Stomach (tissue), 9 donors: ENCODE results near the gene MLANA. TPM values are rescaled to one million over a fixed set of nuclear protein-coding genes. Genes with fewer than 3 reads are reported as not detected.

Source experiments
- DNase-seq, 2 donors: peaks; one replicate each; pipeline versions ENCODE4 v3.0.0 to v3.0.0-alpha.2; 2013 to 2019
- H3K27ac ChIP-seq, 5 donors: fragments of 200-600 bp in 4 of 5; sonication (generic) in 4 of 5; one replicate each; pipeline ENCODE4 v1.5.1; 2013 to 2019; ENCODE audit warnings: mild to moderate bottlenecking in 1 of 5, moderate library complexity in 1 of 5
- H3K27me3 ChIP-seq, 3 donors: fragments of 200-600 bp; sonication (generic); one replicate each; pipeline ENCODE4 v1.5.1; 2017 to 2019; ENCODE audit warnings: mixed run types in 1 of 3
- H3K36me3 ChIP-seq, 4 donors: fragments of 200-600 bp; sonication (generic); 1 replicate in 3 of 4; 2 replicates in 1 of 4; pipeline ENCODE4 v1.5.1; 2016 to 2019
- H3K4me1 ChIP-seq, 4 donors: fragments of 200-600 bp; sonication (generic); one replicate each; pipeline ENCODE4 v1.5.1; 2016 to 2019
- H3K4me3 ChIP-seq, 4 donors: fragments of 200-600 bp; sonication (generic) in 3 of 4; one replicate each; pipeline ENCODE4 v1.5.1; 2016 to 2019; ENCODE audit warnings: mild to moderate bottlenecking in 1 of 4
- H3K9me3 ChIP-seq, 4 donors: fragments of 200-600 bp; sonication (generic); one replicate each; pipeline ENCODE4 v1.5.1; 2016 to 2019
- EP300 ChIP-seq: sonication (generic); formaldehyde crosslinking; IDR thresholded peaks from one replicate; pipeline ENCODE4 v1.6.1; 2017; ENCODE audit warnings: antibody characterized with exemption
- POLR2A ChIP-seq, 4 donors: fragments of 450-650 bp; IDR thresholded peaks; one replicate each; pipeline ENCODE4 v1.6.1; 2016; ENCODE audit warnings: antibody characterized with exemption in 4 of 4, control low read depth in 2 of 4, mild to moderate bottlenecking in 1 of 4, moderate library complexity in 1 of 4
- POLR2AphosphoS5 ChIP-seq, 3 donors: sonication (generic); formaldehyde crosslinking; IDR thresholded peaks; one replicate each; pipeline ENCODE4 v1.6.1; 2016; ENCODE audit warnings: antibody characterized with exemption in 3 of 3
- WGBS, 5 donors: extraction: QIAGEN DNeasy Blood & Tissue Kit in 3 of 5; methylation state at CpG; one replicate each; pipeline versions ENCODE4 v1.1.5 to v1.1.7; 2013 to 2018; 5-methylcytosine and 5-hydroxymethylcytosine counted together
- intact Hi-C: fragments of 100-400 bp; cut with DNase I; formaldehyde crosslinking; loops from one replicate; pipeline ENCODE4 v1.15.1; 2023; ENCODE audit warnings: low total_unique reads
- polyA plus RNA-seq, 3 donors: library from polyadenylated mRNA; stranded (reverse); fragments of 200-250 nt; gene quantifications; one replicate each; pipeline ENCODE4 v1.2.3, GENCODE V29; 2013
- total RNA-seq, 5 donors: library from RNA; depleted of rRNA; stranded (reverse); fragments of >200 nt; gene quantifications; one replicate each; pipeline versions ENCODE4 v1.1.0 to v1.2.3, GENCODE V29; 2014 to 2016
- TF ChIP-seq, protein P1 (sequence below), 7 experiments: fragments of 450-650 bp in 4 of 7; fragments of 200-600 bp in 3 of 7; sonication (generic) in 3 of 7; IDR thresholded peaks; one replicate each; pipeline ENCODE4 v1.5.1; 2016 to 2019; ENCODE audit warnings: antibody characterized with exemption in 7 of 7, control low read depth in 2 of 7, mild to moderate bottlenecking in 1 of 7
- donor health status: healthy with polysubstance abuse.
- donor health status: Bipolar disorder and iron deficiency.
- donor health status: healthy.

MLANA gene
- total and polyA plus RNA-seq, 8 donors, result not detected

DNA sequence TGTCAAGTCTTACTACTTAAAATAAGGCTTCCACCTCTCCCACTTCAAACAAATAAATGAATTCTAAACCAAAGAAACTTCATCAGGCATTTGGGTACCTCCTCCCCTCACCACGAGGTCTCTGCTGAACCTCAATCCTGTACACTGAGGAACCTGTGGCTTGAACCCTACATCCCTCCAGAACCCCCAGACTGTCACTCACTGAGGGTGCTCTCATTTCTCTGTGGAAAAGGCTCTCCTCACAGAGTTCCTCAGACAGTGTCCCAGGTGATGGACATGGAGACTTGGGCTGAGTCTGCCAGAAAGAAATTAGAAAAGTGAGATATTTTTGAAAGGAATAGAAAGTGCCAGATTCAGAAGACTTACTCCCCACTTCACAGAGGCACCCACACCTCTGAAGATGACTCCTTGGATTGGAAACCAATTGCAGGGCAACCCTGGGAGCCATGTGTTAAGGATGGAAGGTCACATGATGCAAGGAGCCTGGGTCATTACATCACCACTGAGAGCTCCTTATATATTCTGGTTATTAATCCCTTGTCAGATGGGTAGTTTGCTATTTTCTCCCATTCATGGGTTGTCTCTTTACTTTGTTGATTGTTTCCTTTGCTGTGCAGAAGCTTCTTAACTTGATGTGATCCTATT is 19.8 kb downstream of the MLANA start:
- Histone ChIP-seq H3K4me1 (no peaks in the 10 kb centered on the region), H3K27me3 (no peaks in the 10 kb centered on the region), H3K27ac (no peak overlapping the region), H3K36me3 (peaks cover 0 to 55% (median 34%) of the 10 kb centered on the region in 4 donors), H3K9me3 (no peaks in the 10 kb centered on the region), H3K4me3 (no peak overlapping the region)
- no peak for DNase-seq
- 76 to 90% (median 82%) methylated on average over 1 of the region's 1 CpG for WGBS, 5 donors
- no peak for TF ChIP-seq EP300
- no peak for TF ChIP-seq POLR2A (IDR thresholded peaks at IDR 0.05)
- TF ChIP-seq POLR2AphosphoS5 (IDR thresholded peaks at IDR 0.05), result no peak
- TF ChIP-seq, protein P1, sequence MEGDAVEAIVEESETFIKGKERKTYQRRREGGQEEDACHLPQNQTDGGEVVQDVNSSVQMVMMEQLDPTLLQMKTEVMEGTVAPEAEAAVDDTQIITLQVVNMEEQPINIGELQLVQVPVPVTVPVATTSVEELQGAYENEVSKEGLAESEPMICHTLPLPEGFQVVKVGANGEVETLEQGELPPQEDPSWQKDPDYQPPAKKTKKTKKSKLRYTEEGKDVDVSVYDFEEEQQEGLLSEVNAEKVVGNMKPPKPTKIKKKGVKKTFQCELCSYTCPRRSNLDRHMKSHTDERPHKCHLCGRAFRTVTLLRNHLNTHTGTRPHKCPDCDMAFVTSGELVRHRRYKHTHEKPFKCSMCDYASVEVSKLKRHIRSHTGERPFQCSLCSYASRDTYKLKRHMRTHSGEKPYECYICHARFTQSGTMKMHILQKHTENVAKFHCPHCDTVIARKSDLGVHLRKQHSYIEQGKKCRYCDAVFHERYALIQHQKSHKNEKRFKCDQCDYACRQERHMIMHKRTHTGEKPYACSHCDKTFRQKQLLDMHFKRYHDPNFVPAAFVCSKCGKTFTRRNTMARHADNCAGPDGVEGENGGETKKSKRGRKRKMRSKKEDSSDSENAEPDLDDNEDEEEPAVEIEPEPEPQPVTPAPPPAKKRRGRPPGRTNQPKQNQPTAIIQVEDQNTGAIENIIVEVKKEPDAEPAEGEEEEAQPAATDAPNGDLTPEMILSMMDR (IDR thresholded peaks at IDR 0.05), result no peak
- intact Hi-C loops, result no loop called here

DNA sequence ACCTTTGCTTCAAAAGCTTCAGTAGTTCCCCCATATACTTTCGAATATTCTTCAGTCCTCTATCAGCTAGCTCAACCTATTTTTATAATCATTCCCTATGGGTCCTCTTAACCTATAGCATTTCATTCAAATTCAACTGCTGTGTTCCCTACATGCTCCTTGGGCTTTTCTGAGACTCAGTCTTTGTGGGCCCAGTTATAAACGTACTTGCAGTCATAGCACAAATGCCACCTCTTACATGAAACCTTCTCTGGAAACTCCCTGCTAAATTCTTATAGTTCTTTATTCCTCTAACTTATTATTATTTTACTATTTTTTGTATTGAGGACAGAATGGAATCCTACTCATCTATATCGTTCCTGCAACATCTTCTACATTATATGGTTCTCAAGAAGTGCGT is 24.7 kb downstream of the MLANA start:
- no peaks in the 10 kb centered on the region for H3K4me1 ChIP-seq
- H3K9me3 ChIP-seq, result no peaks in the 10 kb centered on the region
- no peak overlapping the region for H3K27ac ChIP-seq
- intact Hi-C loops, result no loop called here
- TF ChIP-seq POLR2A (IDR thresholded peaks at IDR 0.05), result no peak
- no peak for TF ChIP-seq EP300
- TF ChIP-seq POLR2AphosphoS5 (IDR thresholded peaks at IDR 0.05), result no peak
- TF ChIP-seq, protein P1 (IDR thresholded peaks at IDR 0.05), result no peak
- no peak for DNase-seq
- peaks cover 0 to 17% (median 2%) of the 10 kb centered on the region in 4 donors for H3K36me3 ChIP-seq
- H3K4me3 ChIP-seq, result no peak overlapping the region
- no peaks in the 10 kb centered on the region for H3K27me3 ChIP-seq
- WGBS, 5 donors, result 78 to 95% (median 92%) methylated on average over 4 of the region's 4 CpGs

DNA sequence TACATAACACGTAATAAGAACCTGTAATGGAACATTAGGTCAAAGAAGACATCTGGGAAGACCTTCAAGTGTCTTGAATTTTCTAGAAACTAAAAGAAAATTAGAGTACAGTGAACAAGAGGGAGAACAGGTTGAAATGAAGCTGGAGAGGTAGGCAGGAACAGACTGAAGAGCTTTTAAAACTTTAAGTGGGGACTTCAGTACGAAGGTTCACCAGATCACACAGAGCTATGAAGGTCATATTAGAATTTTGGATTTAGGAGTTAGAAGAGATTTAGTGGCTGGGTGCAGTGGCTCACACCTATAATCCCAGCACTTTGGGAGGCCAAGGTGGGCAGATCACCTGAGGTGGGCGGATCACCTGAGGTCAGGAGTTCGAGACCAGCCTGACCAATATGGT is 26.6 kb downstream of the MLANA start:
- no peak overlapping the region for H3K4me3 ChIP-seq
- DNase-seq, result no peak
- peaks cover 9 to 32% (median 19%) of the 10 kb centered on the region in 4 donors for H3K36me3 ChIP-seq
- H3K9me3 ChIP-seq, result no peaks in the 10 kb centered on the region
- 85 to 98% (median 95%) methylated on average over 4 of the region's 4 CpGs for WGBS, 5 donors
- intact Hi-C loops, result no loop called here
- TF ChIP-seq EP300, result no peak
- TF ChIP-seq POLR2AphosphoS5 (IDR thresholded peaks at IDR 0.05), result no peak
- TF ChIP-seq POLR2A (IDR thresholded peaks at IDR 0.05), result no peak
- TF ChIP-seq, protein P1 (IDR thresholded peaks at IDR 0.05), result no peak
- peaks cover 0 to 11% (median 7%) of the 10 kb centered on the region in 4 donors for H3K4me1 ChIP-seq
- H3K27me3 ChIP-seq, result no peaks in the 10 kb centered on the region
- no peak overlapping the region for H3K27ac ChIP-seq

DNA sequence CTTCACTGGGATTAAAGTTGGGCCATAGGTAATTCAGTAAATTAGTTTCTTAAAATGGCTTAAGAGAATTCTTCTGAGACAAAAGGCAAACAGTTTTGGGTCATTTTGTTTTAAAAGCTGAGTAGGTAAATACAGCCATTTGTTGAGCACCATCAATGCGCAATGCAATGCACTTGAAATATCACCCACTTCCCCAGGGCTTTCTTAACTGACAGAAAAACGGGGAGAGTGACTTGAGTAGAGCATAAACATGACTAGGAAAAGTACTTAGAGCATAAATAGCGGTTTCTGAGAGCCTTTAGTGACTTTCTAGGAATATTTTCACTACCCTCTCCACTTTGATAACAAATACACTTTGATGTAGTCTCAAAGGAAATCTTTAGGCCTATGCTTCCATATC is 27.2 kb downstream of the MLANA start:
- Histone ChIP-seq H3K4me1 (peaks cover 0 to 17% (median 8%) of the 10 kb centered on the region in 4 donors), H3K27ac (no peak overlapping the region), H3K27me3 (no peaks in the 10 kb centered on the region), H3K9me3 (no peaks in the 10 kb centered on the region), H3K36me3 (peaks cover 9 to 34% (median 25%) of the 10 kb centered on the region in 4 donors), H3K4me3 (no peak overlapping the region)
- intact Hi-C loops, result no loop called here
- WGBS, 5 donors, result 63 to 66% (median 65%) methylated on average over 3 of the region's 3 CpGs
- no peak for DNase-seq
- TF ChIP-seq EP300 (no peak), POLR2A (IDR thresholded peaks at IDR 0.05) (no peak), POLR2AphosphoS5 (IDR thresholded peaks at IDR 0.05) (no peak)
- TF ChIP-seq, protein P1 (IDR thresholded peaks at IDR 0.05), result no peak
